Measurements from ENCODE around the gene OCLN. TPM values are rescaled to one million over a fixed set of nuclear protein-coding genes. Genes with fewer than 3 reads are reported as not detected.
"Not testable (repeated sequence)": the region's sequence is repeated elsewhere in the genome, so short reads cannot be mapped to it uniquely, and the experiment has no call there.

OCLN gene
- total RNA-seq, 2 donors from 2014 or later = 117 to 124 TPM

DNA sequence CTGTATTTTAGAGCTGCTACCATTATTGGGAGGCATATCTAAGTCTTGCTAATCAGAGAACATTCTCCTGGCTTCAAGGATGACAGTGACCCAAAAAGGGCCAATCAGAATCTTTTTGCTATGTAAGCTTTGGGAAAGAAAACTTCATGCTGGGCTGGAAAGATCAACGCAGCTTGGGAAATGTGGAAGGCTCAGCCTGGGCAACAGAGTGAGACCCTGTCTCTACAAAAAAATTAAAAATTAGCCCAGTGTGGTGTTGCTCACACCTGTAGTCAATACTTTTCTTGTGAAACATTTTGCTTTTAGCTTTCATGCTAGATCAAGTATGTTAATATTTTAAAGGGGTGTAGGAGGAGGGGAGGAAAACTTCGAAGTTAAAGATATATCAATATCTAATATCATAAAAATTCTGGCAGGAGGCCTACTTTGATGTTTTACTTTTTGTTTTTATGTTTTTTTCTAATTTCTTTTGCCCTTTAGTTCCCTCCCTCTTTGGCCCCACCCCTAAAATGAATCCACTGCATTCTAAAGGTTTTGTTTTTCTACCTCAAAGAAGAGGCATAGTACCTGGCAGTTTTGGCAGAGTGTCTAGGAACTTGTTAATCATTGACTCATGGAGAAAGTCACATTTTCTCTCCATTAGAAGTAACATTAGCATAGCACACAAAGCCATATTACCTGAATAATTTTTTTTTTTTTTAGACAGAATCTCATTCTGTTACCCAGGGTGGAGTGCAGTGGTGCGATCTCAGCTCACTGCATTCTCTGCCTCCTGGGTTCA lies 50.4 kb downstream of the OCLN start:
- not testable (repeated sequence) for H3K27ac ChIP-seq (ENCODE audit: low read depth, low read length); H3K36me3 Mint-ChIP-seq (ENCODE audit: low read depth); H3K9ac ChIP-seq (ENCODE audit: extremely low read depth, low read length, poor library complexity, severe bottlenecking); H3K4me3 Mint-ChIP-seq; H3K4me1 ChIP-seq (ENCODE audit: control insufficient read depth, insufficient read depth, low read length); H3K4me1 Mint-ChIP-seq; H3K36me3 ChIP-seq (ENCODE audit: control insufficient read depth, insufficient read depth, low read length); H3K27ac Mint-ChIP-seq; H3K27me3 ChIP-seq (ENCODE audit: control insufficient read depth, insufficient read depth, low read length, poor library complexity, severe bottlenecking); DNase-seq; H3K4me3 ChIP-seq (ENCODE audit: low read length); H3K27me3 Mint-ChIP-seq (ENCODE audit: insufficient read depth); H3K9me3 Mint-ChIP-seq; H3K9me3 ChIP-seq (ENCODE audit: control insufficient read depth, low read length)
- no CpG with 5 or more reads among the region's 3 CpGs for WGBS, 2 experiments (ENCODE audit: insufficient coverage in 1 of 2, insufficient read length in 1 of 2)

DNA sequence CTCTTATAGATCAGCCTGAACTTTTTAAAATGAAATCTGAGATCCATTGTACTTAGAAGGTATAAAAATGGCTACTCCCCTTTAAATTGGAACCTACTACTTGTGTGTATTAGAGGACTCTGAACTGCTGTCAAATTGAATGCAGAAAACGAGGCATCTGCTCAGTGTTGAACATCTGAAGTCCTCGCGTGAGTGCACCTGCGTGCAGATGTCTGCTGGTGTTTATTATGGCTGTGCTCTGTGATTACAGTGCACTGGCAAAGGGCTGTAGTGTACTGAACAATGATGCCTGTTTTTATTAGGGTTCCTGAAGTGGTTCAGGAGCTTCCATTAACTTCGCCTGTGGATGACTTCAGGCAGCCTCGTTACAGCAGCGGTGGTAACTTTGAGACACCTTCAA lies 52.0 kb downstream of the OCLN start:
- H3K36me3 Mint-ChIP-seq (ENCODE audit: low read depth) = not testable (repeated sequence)
- no CpG with 5 or more reads among the region's 7 CpGs for WGBS, 2 experiments (ENCODE audit: insufficient coverage in 1 of 2, insufficient read length in 1 of 2)

DNA sequence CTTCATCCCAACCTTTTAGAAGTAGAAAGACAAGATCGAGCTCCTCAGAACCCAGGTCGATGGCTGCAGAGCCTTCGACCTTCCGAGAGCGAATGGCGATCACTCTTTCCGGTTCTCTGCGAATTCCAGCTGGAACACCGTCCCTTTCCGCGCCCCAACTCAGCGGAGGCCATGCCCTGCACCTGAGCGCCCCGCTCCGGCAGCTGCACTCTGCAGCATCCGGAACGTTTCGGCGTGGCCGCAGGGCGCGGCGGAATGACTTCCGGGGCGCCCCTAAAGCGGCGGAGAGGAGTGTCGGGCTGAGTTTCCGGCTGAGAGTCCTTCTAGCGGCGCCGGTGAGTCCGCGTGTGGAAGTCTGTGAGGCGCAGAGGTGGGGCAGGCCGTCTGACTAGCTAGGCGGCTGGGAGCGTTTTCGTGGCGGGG lies 67.3 kb downstream of the OCLN start, which contains the start of gene GTF2H2C:
TSS of gene GTF2H2C (plus strand) at position 284 of the 423 bp plus-strand sequence. CDS start 4,942 bp downstream, outside the sequence.
- not testable (repeated sequence) for H3K36me3 ChIP-seq (ENCODE audit: control insufficient read depth, insufficient read depth, low read length); H3K27me3 Mint-ChIP-seq (ENCODE audit: insufficient read depth); H3K9me3 Mint-ChIP-seq; H3K27ac ChIP-seq (ENCODE audit: low read depth, low read length); H3K36me3 Mint-ChIP-seq (ENCODE audit: low read depth); H3K9ac ChIP-seq (ENCODE audit: extremely low read depth, low read length, poor library complexity, severe bottlenecking); H3K9me3 ChIP-seq (ENCODE audit: control insufficient read depth, low read length); H3K27me3 ChIP-seq (ENCODE audit: control insufficient read depth, insufficient read depth, low read length, poor library complexity, severe bottlenecking); H3K4me1 ChIP-seq (ENCODE audit: control insufficient read depth, insufficient read depth, low read length); H3K4me1 Mint-ChIP-seq
- peak within 1 kb of the TSS; percentile 76 for H3K4me3 ChIP-seq (ENCODE audit: low read length)
- WGBS, 2 experiments (ENCODE audit: insufficient coverage in 1 of 2, insufficient read length in 1 of 2) = 0 to 1% methylated on average over 1 to 35 of the region's 40 CpGs
- Mint-ChIP-seq H3K27ac (peak within 1 kb of the TSS; percentile 85), H3K4me3 (peak within 1 kb of the TSS; percentile 75)
- TF ChIP-seq, protein P1, sequence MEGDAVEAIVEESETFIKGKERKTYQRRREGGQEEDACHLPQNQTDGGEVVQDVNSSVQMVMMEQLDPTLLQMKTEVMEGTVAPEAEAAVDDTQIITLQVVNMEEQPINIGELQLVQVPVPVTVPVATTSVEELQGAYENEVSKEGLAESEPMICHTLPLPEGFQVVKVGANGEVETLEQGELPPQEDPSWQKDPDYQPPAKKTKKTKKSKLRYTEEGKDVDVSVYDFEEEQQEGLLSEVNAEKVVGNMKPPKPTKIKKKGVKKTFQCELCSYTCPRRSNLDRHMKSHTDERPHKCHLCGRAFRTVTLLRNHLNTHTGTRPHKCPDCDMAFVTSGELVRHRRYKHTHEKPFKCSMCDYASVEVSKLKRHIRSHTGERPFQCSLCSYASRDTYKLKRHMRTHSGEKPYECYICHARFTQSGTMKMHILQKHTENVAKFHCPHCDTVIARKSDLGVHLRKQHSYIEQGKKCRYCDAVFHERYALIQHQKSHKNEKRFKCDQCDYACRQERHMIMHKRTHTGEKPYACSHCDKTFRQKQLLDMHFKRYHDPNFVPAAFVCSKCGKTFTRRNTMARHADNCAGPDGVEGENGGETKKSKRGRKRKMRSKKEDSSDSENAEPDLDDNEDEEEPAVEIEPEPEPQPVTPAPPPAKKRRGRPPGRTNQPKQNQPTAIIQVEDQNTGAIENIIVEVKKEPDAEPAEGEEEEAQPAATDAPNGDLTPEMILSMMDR (conservative IDR thresholded peaks at IDR 0.05) = peak; percentile 58
- DNase-seq = peak; percentile 88

More for the DNA sequence above, 52.0 kb downstream of the OCLN start:
- not testable (repeated sequence) for H3K4me1 ChIP-seq (ENCODE audit: control insufficient read depth, insufficient read depth, low read length); H3K36me3 ChIP-seq (ENCODE audit: control insufficient read depth, insufficient read depth, low read length); H3K4me1 Mint-ChIP-seq; H3K4me3 ChIP-seq (ENCODE audit: low read length); DNase-seq; H3K9me3 ChIP-seq (ENCODE audit: control insufficient read depth, low read length); H3K27ac ChIP-seq (ENCODE audit: low read depth, low read length); H3K9ac ChIP-seq (ENCODE audit: extremely low read depth, low read length, poor library complexity, severe bottlenecking); H3K9me3 Mint-ChIP-seq; H3K27ac Mint-ChIP-seq; H3K27me3 Mint-ChIP-seq (ENCODE audit: insufficient read depth); H3K27me3 ChIP-seq (ENCODE audit: control insufficient read depth, insufficient read depth, low read length, poor library complexity, severe bottlenecking); H3K4me3 Mint-ChIP-seq

DNA sequence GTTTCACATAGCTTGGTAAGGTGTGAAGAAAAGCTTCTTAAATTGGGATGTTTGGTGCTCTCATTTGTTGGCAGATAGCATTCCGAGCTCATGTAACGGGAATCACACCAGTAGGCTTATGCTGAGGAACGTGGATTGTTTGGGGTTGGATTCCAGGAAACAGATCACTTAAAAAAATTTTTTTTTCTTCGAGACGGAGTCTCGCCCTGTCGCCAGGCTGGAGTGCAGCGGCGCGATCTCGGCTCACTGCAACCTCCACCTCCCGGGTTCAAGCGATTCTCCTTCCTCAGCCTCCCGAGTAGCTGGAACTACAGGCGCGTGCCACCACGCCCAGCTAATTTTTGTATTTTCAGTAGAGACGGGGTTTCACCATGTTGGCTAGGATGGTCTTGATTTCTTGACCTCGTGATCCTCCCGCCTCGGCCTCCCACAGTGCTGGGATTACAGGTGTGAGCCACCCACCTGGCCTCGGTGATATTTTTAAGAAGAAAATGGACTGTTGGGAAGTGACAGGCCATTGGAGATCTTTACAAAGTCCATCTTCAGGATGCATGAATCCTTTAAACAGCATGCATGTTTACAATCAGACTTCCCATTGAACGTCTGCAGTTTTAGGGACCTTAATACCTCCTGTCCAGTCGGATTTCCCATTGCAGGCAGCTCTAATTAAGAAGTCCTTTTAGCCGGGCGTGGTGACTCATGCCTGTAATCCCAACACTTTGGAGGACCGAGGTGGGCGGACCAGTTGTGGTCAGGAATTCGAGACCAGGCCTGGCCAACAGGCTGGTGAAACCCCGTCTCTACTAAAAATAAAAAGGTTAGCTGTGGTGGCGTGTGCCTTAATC lies 68.2 kb downstream of the OCLN start:
- peak overlapping the region; percentile 75 for H3K4me3 Mint-ChIP-seq

DNA sequence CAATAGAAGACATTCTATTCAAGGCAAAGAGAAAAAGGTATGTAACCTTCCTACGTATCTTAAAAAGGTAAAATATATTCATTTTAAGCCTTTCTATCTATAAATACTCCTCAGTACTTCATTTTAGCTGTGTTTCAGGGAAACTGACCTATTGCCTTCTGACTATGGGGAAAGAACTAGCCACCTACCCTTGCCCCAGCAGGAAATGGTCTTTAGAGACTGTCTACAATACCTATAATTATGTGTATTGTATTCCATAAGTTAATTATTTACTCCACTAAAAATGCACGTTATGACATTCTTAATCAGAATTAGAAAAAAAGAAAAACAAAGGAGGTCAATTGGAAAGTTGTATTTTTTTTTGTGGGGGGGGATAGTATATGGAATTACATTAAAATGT lies 73.6 kb downstream of the OCLN start:
- H3K36me3 Mint-ChIP-seq (ENCODE audit: low read depth) = not testable (repeated sequence)

More for the DNA sequence above, 68.2 kb downstream of the OCLN start:
- not testable (repeated sequence) for H3K27ac Mint-ChIP-seq; H3K27me3 ChIP-seq (ENCODE audit: control insufficient read depth, insufficient read depth, low read length, poor library complexity, severe bottlenecking); H3K4me1 Mint-ChIP-seq; H3K4me1 ChIP-seq (ENCODE audit: control insufficient read depth, insufficient read depth, low read length); H3K27me3 Mint-ChIP-seq (ENCODE audit: insufficient read depth); DNase-seq; H3K36me3 Mint-ChIP-seq (ENCODE audit: low read depth); H3K9ac ChIP-seq (ENCODE audit: extremely low read depth, low read length, poor library complexity, severe bottlenecking); H3K9me3 Mint-ChIP-seq; H3K9me3 ChIP-seq (ENCODE audit: control insufficient read depth, low read length); H3K27ac ChIP-seq (ENCODE audit: low read depth, low read length); H3K36me3 ChIP-seq (ENCODE audit: control insufficient read depth, insufficient read depth, low read length)
- H3K4me3 ChIP-seq (ENCODE audit: low read length) = peak overlapping the region; percentile 76
- 25% methylated on average over 16 of the region's 31 CpGs; no CpG with 5 or more reads in 1 of the 2 experiments for WGBS, 2 experiments (ENCODE audit: insufficient coverage in 1 of 2, insufficient read length in 1 of 2)

DNA sequence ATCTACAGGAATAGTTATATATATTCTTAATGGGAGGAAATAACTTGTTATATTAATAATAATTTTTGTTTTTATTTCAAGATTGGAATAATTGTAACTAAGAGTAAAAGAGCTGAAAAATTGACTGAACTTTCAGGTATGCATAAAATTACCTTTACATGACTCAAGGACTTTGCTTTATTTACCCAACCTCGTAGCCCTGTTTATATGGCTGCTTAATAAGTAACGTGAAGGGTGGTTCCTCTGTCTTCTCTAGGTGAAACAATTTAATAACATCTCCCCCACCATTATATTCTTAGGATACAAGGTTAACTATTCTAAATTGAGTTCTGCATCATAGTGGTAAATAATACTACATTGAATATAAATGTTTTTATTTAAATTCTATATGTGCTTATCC lies 75.5 kb downstream of the OCLN start:
- H3K27ac ChIP-seq (ENCODE audit: low read depth, low read length); H3K4me3 Mint-ChIP-seq; DNase-seq; H3K4me3 ChIP-seq (ENCODE audit: low read length); H3K9me3 Mint-ChIP-seq; H3K36me3 ChIP-seq (ENCODE audit: control insufficient read depth, insufficient read depth, low read length); H3K27me3 ChIP-seq (ENCODE audit: control insufficient read depth, insufficient read depth, low read length, poor library complexity, severe bottlenecking); H3K9me3 ChIP-seq (ENCODE audit: control insufficient read depth, low read length); H3K9ac ChIP-seq (ENCODE audit: extremely low read depth, low read length, poor library complexity, severe bottlenecking); H3K36me3 Mint-ChIP-seq (ENCODE audit: low read depth); H3K27ac Mint-ChIP-seq; H3K27me3 Mint-ChIP-seq (ENCODE audit: insufficient read depth); H3K4me1 ChIP-seq (ENCODE audit: control insufficient read depth, insufficient read depth, low read length); H3K4me1 Mint-ChIP-seq: not testable (repeated sequence)
- no CpG with 5 or more reads among the region's 2 CpGs for WGBS, 2 experiments (ENCODE audit: insufficient coverage in 1 of 2, insufficient read length in 1 of 2)

More for the DNA sequence above, 73.6 kb downstream of the OCLN start:
- 100% methylated on average over 1 of the region's 2 CpGs; no CpG with 5 or more reads in 1 of the 2 experiments for WGBS, 2 experiments (ENCODE audit: insufficient coverage in 1 of 2, insufficient read length in 1 of 2)
- not testable (repeated sequence) for H3K27ac ChIP-seq (ENCODE audit: low read depth, low read length); H3K4me3 Mint-ChIP-seq; H3K9me3 ChIP-seq (ENCODE audit: control insufficient read depth, low read length); H3K27me3 ChIP-seq (ENCODE audit: control insufficient read depth, insufficient read depth, low read length, poor library complexity, severe bottlenecking); H3K9me3 Mint-ChIP-seq; H3K4me1 Mint-ChIP-seq; H3K27ac Mint-ChIP-seq; DNase-seq; H3K9ac ChIP-seq (ENCODE audit: extremely low read depth, low read length, poor library complexity, severe bottlenecking); H3K27me3 Mint-ChIP-seq (ENCODE audit: insufficient read depth); H3K4me1 ChIP-seq (ENCODE audit: control insufficient read depth, insufficient read depth, low read length); H3K36me3 ChIP-seq (ENCODE audit: control insufficient read depth, insufficient read depth, low read length); H3K4me3 ChIP-seq (ENCODE audit: low read length)
